ENCODE data around the gene LRIT1.

LRIT1 gene

GRCh38 chr10:84230359-84230758, 11.0 kb downstream of the LRIT1 start:
- Histone ChIP-seq H3K4me2 (ENCODE audit: low read length) (no peak overlapping the region), H3K9me3 (ENCODE audit: insufficient read depth, low read length) (no peaks in the 10 kb centered on the region), H3K36me3 (replicated peaks; ENCODE audit: low read depth, low read length) (no peaks in the 10 kb centered on the region), H3K4me1 (ENCODE audit: low read length) (no peaks in the 10 kb centered on the region), H3K4me3 (ENCODE audit: low read length) (no peak overlapping the region), H3K9ac (ENCODE audit: low read length) (no peak overlapping the region), H2AFZ (ENCODE audit: low read depth, low read length) (no peak overlapping the region), H3K27ac (ENCODE audit: low read length) (no peak overlapping the region), H4K20me1 (ENCODE audit: insufficient read depth, low read length) (no peaks in the 10 kb centered on the region), H3K79me2 (ENCODE audit: low read length) (no peaks in the 10 kb centered on the region), H3K27me3 (ENCODE audit: low read depth, low read length) (peaks cover 10% of the 10 kb centered on the region; the same call in 1 of the 2 replicates)
- TF ChIP-seq EZH2phosphoT487 (IDR thresholded peaks at IDR 0.05; ENCODE audit: low read depth), result no peak
- TF ChIP-seq CTCF (IDR thresholded peaks at IDR 0.05; ENCODE audit: low read depth, low read length), result no peak

- no peaks in the 10 kb centered on the region for H3K9me3 ChIP-seq (ENCODE audit: insufficient read depth, low read length)
- H3K27me3 ChIP-seq (ENCODE audit: low read depth, low read length), result peaks cover 10% of the 10 kb centered on the region; the same call in 1 of the 2 replicates
- H3K79me2 ChIP-seq (ENCODE audit: low read length), result no peaks in the 10 kb centered on the region
- H3K36me3 ChIP-seq (replicated peaks; ENCODE audit: low read depth, low read length), result no peaks in the 10 kb centered on the region
- no peak overlapping the region for H3K9ac ChIP-seq (ENCODE audit: low read length)
- no peak overlapping the region for H3K4me3 ChIP-seq (ENCODE audit: low read length)
- H3K4me2 ChIP-seq (ENCODE audit: low read length), result no peak overlapping the region
- H4K20me1 ChIP-seq (ENCODE audit: insufficient read depth, low read length), result no peaks in the 10 kb centered on the region
- H3K27ac ChIP-seq (ENCODE audit: low read length), result no peak overlapping the region
- no peak overlapping the region for H2AFZ ChIP-seq (ENCODE audit: low read depth, low read length)
- TF ChIP-seq EZH2phosphoT487 (IDR thresholded peaks at IDR 0.05; ENCODE audit: low read depth), result no peak
- no peak for TF ChIP-seq CTCF (IDR thresholded peaks at IDR 0.05; ENCODE audit: low read depth, low read length)
- no peaks in the 10 kb centered on the region for H3K4me1 ChIP-seq (ENCODE audit: low read length)
Observed at GRCh38 chr10:84227810-84228209, 13.5 kb downstream of the LRIT1 start.

GRCh38 chr10:84226616-84227015, 14.7 kb downstream of the LRIT1 start:
- Histone ChIP-seq H2AFZ (ENCODE audit: low read depth, low read length) (no peak overlapping the region), H3K27ac (ENCODE audit: low read length) (no peak overlapping the region), H3K27me3 (ENCODE audit: low read depth, low read length) (peaks cover 10% of the 10 kb centered on the region; the same call in 1 of the 2 replicates), H3K9ac (ENCODE audit: low read length) (no peak overlapping the region), H3K4me3 (ENCODE audit: low read length) (no peak overlapping the region), H3K9me3 (ENCODE audit: insufficient read depth, low read length) (no peaks in the 10 kb centered on the region), H3K79me2 (ENCODE audit: low read length) (no peaks in the 10 kb centered on the region), H4K20me1 (ENCODE audit: insufficient read depth, low read length) (no peaks in the 10 kb centered on the region), H3K4me2 (ENCODE audit: low read length) (no peak overlapping the region), H3K4me1 (ENCODE audit: low read length) (no peaks in the 10 kb centered on the region), H3K36me3 (replicated peaks; ENCODE audit: low read depth, low read length) (no peaks in the 10 kb centered on the region)
- TF ChIP-seq CTCF (IDR thresholded peaks at IDR 0.05; ENCODE audit: low read depth, low read length), result no peak
- no peak for TF ChIP-seq EZH2phosphoT487 (IDR thresholded peaks at IDR 0.05; ENCODE audit: low read depth)

GRCh38 chr10:84225427-84226173, 15.7 kb downstream of the LRIT1 start, which contains the start of gene LRIT2:
LRIT2 (minus strand) TSS chr10:84225544; CDS start chr10:84225520, 24 bp downstream.
- Histone ChIP-seq H3K9me3 (ENCODE audit: insufficient read depth, low read length) (no peaks in the 10 kb centered on the region), H3K4me2 (ENCODE audit: low read length) (no peak within 1 kb of the TSS), H3K27me3 (ENCODE audit: low read depth, low read length) (peaks cover 10% of the 10 kb centered on the region; the same call in 1 of the 2 replicates), H3K79me2 (ENCODE audit: low read length) (no peaks in the 10 kb centered on the region), H3K27ac (ENCODE audit: low read length) (no peak within 1 kb of the TSS), H3K4me3 (ENCODE audit: low read length) (no peak within 1 kb of the TSS), H3K9ac (ENCODE audit: low read length) (no peak within 1 kb of the TSS), H3K36me3 (replicated peaks; ENCODE audit: low read depth, low read length) (no peaks in the 10 kb centered on the region), H2AFZ (ENCODE audit: low read depth, low read length) (no peak within 1 kb of the TSS), H3K4me1 (ENCODE audit: low read length) (no peaks in the 10 kb centered on the region), H4K20me1 (ENCODE audit: insufficient read depth, low read length) (no peaks in the 10 kb centered on the region)
- TF ChIP-seq CTCF (IDR thresholded peaks at IDR 0.05; ENCODE audit: low read depth, low read length), result no peak
- TF ChIP-seq EZH2phosphoT487 (IDR thresholded peaks at IDR 0.05; ENCODE audit: low read depth), result no peak

All from OCI-LY3 (cell line).